D721Med (cell line): ENCODE results near the gene CCDC13.

Experiments
- DNase-seq: peaks from one replicate; pipeline ENCODE4 v3.0.0; 2011; ENCODE audit warnings: low spot score; ENCODE audit not compliant: insufficient read length
- FAIRE-seq: peaks from 2 replicates; lab custom pipeline; 2011; peaks lifted over from hg19 to GRCh38; lab: Jason Lieb, UNC
- CTCF ChIP-seq: IDR thresholded peaks from 2 replicates; pipeline ENCODE4 v1.5.1; 2012; ENCODE audit warnings: mild to moderate bottlenecking, control low read depth; ENCODE audit not compliant: insufficient read depth; ENCODE audit errors: missing control alignments

The CCDC13 gene

GRCh38 chr3:42733501-42734262 is 39.4 kb downstream of the CCDC13 start:
- no peak for DNase-seq
- no peak for TF ChIP-seq CTCF
- no peak for FAIRE-seq

GRCh38 chr3:42732829-42733459 is 40.1 kb downstream of the CCDC13 start:
- no peak for DNase-seq
- FAIRE-seq: no peak
- no peak for TF ChIP-seq CTCF

- FAIRE-seq (no peak), DNase-seq (no peak)
- no peak for TF ChIP-seq CTCF
Observed at GRCh38 chr3:42732196-42732828, 40.7 kb downstream of the CCDC13 start.

- no peak for TF ChIP-seq CTCF
- DNase-seq: no peak
- FAIRE-seq: no peak
Observed at GRCh38 chr3:42731476-42732195, 41.4 kb downstream of the CCDC13 start.

GRCh38 chr3:42730706-42731420 is 42.2 kb downstream of the CCDC13 start:
- DNase-seq (no peak), FAIRE-seq (no peak)
- no peak for TF ChIP-seq CTCF

- FAIRE-seq (no peak), DNase-seq (no peak)
- TF ChIP-seq CTCF: no peak
Observed at GRCh38 chr3:42730294-42730693, 42.8 kb downstream of the CCDC13 start.
